K562 (cell line): ENCODE results near the gene MCIDAS. TPM values are rescaled to one million over a fixed set of nuclear protein-coding genes. Genes with fewer than 3 reads are reported as not detected.

Experiments
- BMI1 ChIP-seq: fragments of 150-350 bp; IDR thresholded peaks from 2 replicates; pipeline ENCODE4 v1.6.1; 2014; ENCODE audit warnings: low read length
- CEBPG ChIP-seq, 3 experiments: fragments of 200-800 bp in 1 of 3; sonication (Bioruptor generic) in 1 of 3; sonication (generic) in 1 of 3; formaldehyde crosslinking in 1 of 3; IDR thresholded peaks in 2 of 3; conservative IDR thresholded peaks in 1 of 3; 2 replicates each; pipeline versions ENCODE4 v1.6.1 to v1.8.0; 2016 to 2022; ENCODE audit warnings: missing compliant biosample characterization in 2 of 3, missing genetic modification characterization in 2 of 3, mild to moderate bottlenecking in 1 of 3, missing genetic modification reagents in 1 of 3
- CREBBP ChIP-seq: IDR thresholded peaks from one replicate; pipeline ENCODE4 v1.6.1; 2012; ENCODE audit warnings: low read depth, mild to moderate bottlenecking, control low read depth, inconsistent platforms, low read length
- HNRNPUL1 ChIP-seq: fragments of 200-400 bp; formaldehyde crosslinking; IDR thresholded peaks from 2 replicates; pipeline ENCODE4 v1.6.1; 2017; ENCODE audit warnings: low read length
- LARP7 ChIP-seq: fragments of 450-650 bp; IDR thresholded peaks from 2 replicates; pipeline ENCODE4 v1.6.1; 2016
- NFRKB ChIP-seq: fragments of 450-650 bp; IDR thresholded peaks from 2 replicates; pipeline ENCODE4 v1.6.1; 2016; ENCODE audit warnings: low read depth
- PCBP1 ChIP-seq: fragments of 200-400 bp; formaldehyde crosslinking; IDR thresholded peaks from 2 replicates; pipeline ENCODE4 v1.6.1; 2018; ENCODE audit warnings: mild to moderate bottlenecking, low read depth, low read length; ENCODE audit not compliant: poor library complexity, severe bottlenecking
- PHF21A ChIP-seq: fragments of 450-650 bp; IDR thresholded peaks from 2 replicates; pipeline ENCODE4 v1.6.1; 2017; ENCODE audit warnings: low read depth, borderline replicate concordance
- RBM14 ChIP-seq: fragments of 200-400 bp; formaldehyde crosslinking; IDR thresholded peaks from 2 replicates; pipeline ENCODE4 v1.6.1; 2018; ENCODE audit warnings: low read depth, mild to moderate bottlenecking, low read length, moderate library complexity, borderline replicate concordance; ENCODE audit not compliant: insufficient read depth
- SMAD2 ChIP-seq: fragments of 150-350 bp; IDR thresholded peaks from 2 replicates; pipeline ENCODE4 v1.6.1; 2014; ENCODE audit warnings: low read depth, mild to moderate bottlenecking, low read length
- ZNF175 ChIP-seq: fragments of 200-800 bp; sonication (Bioruptor generic); IDR thresholded peaks from 2 replicates; pipeline ENCODE4 v1.6.1; 2016; ENCODE audit warnings: low read depth, mild to moderate bottlenecking, missing genetic modification characterization, missing compliant biosample characterization
- ZNF57 ChIP-seq: fragments of 450-650 bp; formaldehyde crosslinking; IDR thresholded peaks from 2 replicates; pipeline ENCODE4 v1.4.0; 2020; ENCODE audit warnings: mild to moderate bottlenecking, moderate library complexity
- polyA plus RNA-seq, 8 experiments: library from polyadenylated mRNA; depleted of rRNA in 4 of 8; stranded (reverse) in 5 of 8; unstranded in 3 of 8; fragments of >200 nt; fragmentation: Nextera tagmentation in 2 of 8; fragmentation: Illumina TruSeq in 1 of 8; extraction: Ambion mirVana in 2 of 8; extraction: Trizol in 1 of 8; gene quantifications; 2 replicates each; pipeline versions ENCODE4 v1.2.1 to v1.2.3, GENCODE V29; 2011 to 2014; ENCODE audit warnings: inconsistent platforms in 1 of 8, missing spikeins in 1 of 8
- total RNA-seq, 7 experiments: library from RNA; depleted of rRNA in 6 of 7; stranded (reverse); fragments of >200 nt in 6 of 7; fragmentation: Illumina TruSeq in 2 of 7; extraction: Trizol in 2 of 7; gene quantifications; 2 replicates each; pipeline versions ENCODE4 v1.2.1 to v1.2.3, GENCODE V29; 2011 to 2021; ENCODE audit warnings: low replicate concordance in 1 of 7
- TF ChIP-seq, protein P1 (sequence below): fragments of 450-650 bp; IDR thresholded peaks from 2 replicates; pipeline ENCODE4 v1.6.1; 2016; ENCODE audit warnings: mild to moderate bottlenecking
- TF ChIP-seq, protein P2 (sequence below): fragments of 250-450 bp; sonication (Bioruptor Pico); IDR thresholded peaks from 2 replicates; pipeline ENCODE4 v1.4.0; 2020; ENCODE audit warnings: mild to moderate bottlenecking, moderate library complexity

The MCIDAS gene
- total and polyA plus RNA-seq, 9 of the 15 experiments (the other 6 are each of a cell fraction or from before 2014, with no cell fraction given) = 0.07 to 1.5 (median 0.69) TPM

DNA sequence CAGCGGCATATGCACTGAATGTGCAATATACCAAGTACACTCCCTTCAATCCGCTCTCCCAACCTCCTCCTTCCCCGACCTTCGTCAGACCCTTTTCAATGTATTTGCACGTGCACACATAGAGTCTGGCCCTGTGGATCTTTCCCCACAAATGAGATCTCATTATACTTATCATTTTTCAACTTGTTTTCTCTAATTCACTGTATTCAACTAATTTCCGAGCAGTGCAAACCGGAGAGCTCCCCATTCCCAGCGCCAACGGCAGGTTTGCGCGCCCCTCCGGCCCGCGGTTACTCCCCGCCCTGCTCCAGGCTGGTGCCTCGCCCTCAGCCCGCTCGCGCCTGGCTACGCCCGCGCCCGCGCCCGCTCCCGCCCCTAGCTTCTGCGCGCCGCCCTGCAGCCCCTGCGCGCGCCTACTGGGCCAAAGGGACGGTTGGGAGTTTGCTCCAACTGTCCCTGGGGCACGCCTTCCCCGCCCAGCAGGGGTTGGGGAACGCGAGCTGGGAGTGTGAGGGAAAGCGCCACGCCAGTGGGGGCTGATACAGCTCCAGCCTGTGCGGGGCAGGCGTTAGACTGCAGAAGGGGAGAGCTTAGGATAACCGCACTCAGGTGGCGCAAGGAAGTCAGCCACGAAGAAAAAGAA lies 50.8 kb downstream of the MCIDAS start (continued):
- TF ChIP-seq, protein P1, sequence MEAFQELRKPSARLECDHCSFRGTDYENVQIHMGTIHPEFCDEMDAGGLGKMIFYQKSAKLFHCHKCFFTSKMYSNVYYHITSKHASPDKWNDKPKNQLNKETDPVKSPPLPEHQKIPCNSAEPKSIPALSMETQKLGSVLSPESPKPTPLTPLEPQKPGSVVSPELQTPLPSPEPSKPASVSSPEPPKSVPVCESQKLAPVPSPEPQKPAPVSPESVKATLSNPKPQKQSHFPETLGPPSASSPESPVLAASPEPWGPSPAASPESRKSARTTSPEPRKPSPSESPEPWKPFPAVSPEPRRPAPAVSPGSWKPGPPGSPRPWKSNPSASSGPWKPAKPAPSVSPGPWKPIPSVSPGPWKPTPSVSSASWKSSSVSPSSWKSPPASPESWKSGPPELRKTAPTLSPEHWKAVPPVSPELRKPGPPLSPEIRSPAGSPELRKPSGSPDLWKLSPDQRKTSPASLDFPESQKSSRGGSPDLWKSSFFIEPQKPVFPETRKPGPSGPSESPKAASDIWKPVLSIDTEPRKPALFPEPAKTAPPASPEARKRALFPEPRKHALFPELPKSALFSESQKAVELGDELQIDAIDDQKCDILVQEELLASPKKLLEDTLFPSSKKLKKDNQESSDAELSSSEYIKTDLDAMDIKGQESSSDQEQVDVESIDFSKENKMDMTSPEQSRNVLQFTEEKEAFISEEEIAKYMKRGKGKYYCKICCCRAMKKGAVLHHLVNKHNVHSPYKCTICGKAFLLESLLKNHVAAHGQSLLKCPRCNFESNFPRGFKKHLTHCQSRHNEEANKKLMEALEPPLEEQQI = no peak
- TF ChIP-seq CREBBP (no peak), SMAD2 (no peak), NFRKB (no peak), LARP7 (no peak), RBM14 (no peak), HNRNPUL1 (no peak), PHF21A (no peak), BMI1 (no peak), CEBPG (CRISPR knock-in tag; IDR thresholded peaks at IDR 0.05) (no peak), CEBPG (tag; conservative IDR thresholded peaks at IDR 0.05 in 1 of 2, IDR thresholded peaks at IDR 0.05 in 1 of 2) (no peak), ZNF57 (CRISPR knock-in tag) (no peak), PCBP1 (no peak), ZNF175 (no peak)
- TF ChIP-seq, protein P2, sequence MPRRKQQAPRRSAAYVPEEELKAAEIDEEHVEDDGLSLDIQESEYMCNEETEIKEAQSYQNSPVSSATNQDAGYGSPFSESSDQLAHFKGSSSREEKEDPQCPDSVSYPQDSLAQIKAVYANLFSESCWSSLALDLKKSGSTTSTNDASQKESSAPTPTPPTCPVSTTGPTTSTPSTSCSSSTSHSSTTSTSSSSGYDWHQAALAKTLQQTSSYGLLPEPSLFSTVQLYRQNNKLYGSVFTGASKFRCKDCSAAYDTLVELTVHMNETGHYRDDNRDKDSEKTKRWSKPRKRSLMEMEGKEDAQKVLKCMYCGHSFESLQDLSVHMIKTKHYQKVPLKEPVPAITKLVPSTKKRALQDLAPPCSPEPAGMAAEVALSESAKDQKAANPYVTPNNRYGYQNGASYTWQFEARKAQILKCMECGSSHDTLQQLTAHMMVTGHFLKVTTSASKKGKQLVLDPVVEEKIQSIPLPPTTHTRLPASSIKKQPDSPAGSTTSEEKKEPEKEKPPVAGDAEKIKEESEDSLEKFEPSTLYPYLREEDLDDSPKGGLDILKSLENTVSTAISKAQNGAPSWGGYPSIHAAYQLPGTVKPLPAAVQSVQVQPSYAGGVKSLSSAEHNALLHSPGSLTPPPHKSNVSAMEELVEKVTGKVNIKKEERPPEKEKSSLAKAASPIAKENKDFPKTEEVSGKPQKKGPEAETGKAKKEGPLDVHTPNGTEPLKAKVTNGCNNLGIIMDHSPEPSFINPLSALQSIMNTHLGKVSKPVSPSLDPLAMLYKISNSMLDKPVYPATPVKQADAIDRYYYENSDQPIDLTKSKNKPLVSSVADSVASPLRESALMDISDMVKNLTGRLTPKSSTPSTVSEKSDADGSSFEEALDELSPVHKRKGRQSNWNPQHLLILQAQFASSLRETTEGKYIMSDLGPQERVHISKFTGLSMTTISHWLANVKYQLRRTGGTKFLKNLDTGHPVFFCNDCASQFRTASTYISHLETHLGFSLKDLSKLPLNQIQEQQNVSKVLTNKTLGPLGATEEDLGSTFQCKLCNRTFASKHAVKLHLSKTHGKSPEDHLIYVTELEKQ (CRISPR knock-in tag) = no peak
